ENCODE data around the gene NSG2.

NSG2 gene

GRCh38 chr5:174157048-174157447 is 111.5 kb downstream of the NSG2 start:
- Histone ChIP-seq H3K4me3 (ENCODE audit: insufficient read depth, low read length, poor library complexity, severe bottlenecking) (no peak overlapping the region), H2AFZ (ENCODE audit: low read depth, low read length, severe bottlenecking) (no peak overlapping the region), H3K36me3 (ENCODE audit: low read length) (no peaks in the 10 kb centered on the region; the same call in 1 of the 2 replicates), H3K4me2 (ENCODE audit: low read depth, low read length, poor library complexity, severe bottlenecking) (no peak overlapping the region), H3K79me2 (ENCODE audit: insufficient read depth, low read length) (no peaks in the 10 kb centered on the region), H3K27ac (ENCODE audit: low read depth, low read length) (no peak overlapping the region), H3F3A (ENCODE audit: insufficient read depth) (no peaks in the 10 kb centered on the region), H3K9ac (ENCODE audit: low read length) (no peak overlapping the region), H4K20me1 (ENCODE audit: low read depth, low read length) (no peaks in the 10 kb centered on the region), H3K9me3 (ENCODE audit: insufficient read depth, low read length) (0 out of 2 replicates have a peak, but pooled peaks cover 10% of the 10 kb centered on the region), H3K27me3 (ENCODE audit: low read length) (no peaks in the 10 kb centered on the region), H3K9me2 (replicated peaks; ENCODE audit: insufficient read depth, low read length) (no peaks in the 10 kb centered on the region)
- no peak for TF ChIP-seq EZH2phosphoT487 (conservative IDR thresholded peaks at IDR 0.05; ENCODE audit: low read length)
- no peak for TF ChIP-seq CTCF (IDR thresholded peaks at IDR 0.05; ENCODE audit: insufficient read depth, low read length, poor library complexity, severe bottlenecking)

Measured in SU-DHL-6 (cell line).